IPS-11a (cell line): ENCODE results near the gene DVL2.

Experiments used
- H3K4me3 ChIP-seq: one replicate; pipeline ENCODE4 v1.5.1; 2013; ENCODE audit warnings: low read depth, low read length, control low read depth

Gene DVL2

GRCh38 chr17:7220593-7221277 lies 13.6 kb downstream of the DVL2 start:
- peak overlapping the region; percentile 91 for H3K4me3 ChIP-seq

GRCh38 chr17:7219812-7220592 lies 14.3 kb downstream of the DVL2 start, which contains the start of the genes ACADVL and DLG4:
Gene ACADVL (plus strand): TSS chr17:7219938. CDS start chr17:7219985, 47 bp downstream.
Gene DLG4 (minus strand): TSS chr17:7219836.
- peak within 1 kb of the TSS; percentile 91 for H3K4me3 ChIP-seq

GRCh38 chr17:7219229-7219811 lies 15.0 kb downstream of the DVL2 start:
- peak overlapping the region; percentile 91 for H3K4me3 ChIP-seq

- no peak overlapping the region for H3K4me3 ChIP-seq
These were observed 15.6 kb downstream of the DVL2 start for GRCh38 chr17:7218758-7219157.

DNA sequence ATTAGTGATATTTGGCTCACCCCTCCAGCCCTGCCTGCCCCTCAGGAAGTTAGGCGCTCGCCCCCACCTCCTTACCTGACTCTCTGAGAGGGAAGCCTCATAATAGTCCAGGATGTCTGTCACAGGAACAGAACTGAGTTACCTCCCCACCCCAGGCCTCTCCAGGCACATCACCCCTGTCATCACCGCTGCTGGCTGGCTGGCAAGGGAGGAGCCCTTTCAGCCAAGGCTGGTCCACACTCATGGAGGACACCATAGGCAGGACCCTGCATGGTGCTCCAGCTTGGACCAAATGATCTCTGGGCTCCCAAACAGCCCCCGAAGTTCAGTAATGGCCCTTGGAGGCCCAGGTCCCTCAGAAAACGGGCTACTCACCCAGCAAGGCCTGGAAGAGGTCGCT lies 16.2 kb downstream of the DVL2 start:
- H3K4me3 ChIP-seq, result no peak overlapping the region

DNA sequence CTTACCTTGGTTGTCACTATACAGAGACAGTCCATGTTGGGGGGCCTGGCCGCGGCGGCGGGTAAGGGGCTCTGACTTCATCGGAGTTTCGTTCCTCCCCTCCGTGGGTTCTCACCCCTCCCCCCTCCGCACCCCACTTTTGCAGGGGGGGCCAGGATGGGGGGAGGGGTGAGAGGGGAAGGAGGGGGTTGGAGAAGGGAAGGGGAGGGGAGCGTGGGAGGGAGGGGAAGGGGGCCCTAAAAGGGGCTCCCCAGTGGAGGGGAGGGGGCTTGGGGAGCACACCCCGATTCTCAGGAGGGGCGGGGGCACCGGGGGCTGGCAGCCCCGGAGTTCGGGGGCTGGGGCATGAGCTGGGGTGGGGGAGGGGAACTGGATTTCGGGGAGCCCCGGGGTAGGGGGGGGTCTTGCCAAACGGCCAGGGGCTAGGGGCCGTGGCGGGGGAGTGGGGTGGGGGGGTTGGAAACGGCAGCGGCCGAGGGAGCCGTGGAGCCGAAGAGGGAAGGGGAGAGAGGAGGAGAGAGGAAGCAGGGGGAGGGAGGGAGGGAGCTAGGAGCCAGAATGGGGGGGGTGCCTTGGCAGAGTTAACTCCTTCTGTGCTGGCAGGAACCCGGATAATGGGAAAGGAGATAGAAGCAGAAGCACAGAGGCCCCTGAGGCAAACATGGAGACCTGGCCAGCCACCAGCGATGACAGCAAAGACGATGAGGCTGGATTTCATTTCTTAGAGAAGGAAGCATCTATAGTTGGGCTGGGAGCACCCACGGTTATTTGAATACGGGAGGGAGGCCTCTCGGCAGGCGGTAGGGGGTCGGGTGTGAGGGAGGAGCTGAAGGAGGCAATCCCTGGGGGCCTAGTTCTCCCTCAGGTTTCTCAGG lies 17.0 kb downstream of the DVL2 start:
- H3K4me3 ChIP-seq, result peak overlapping the region; percentile 37

DNA sequence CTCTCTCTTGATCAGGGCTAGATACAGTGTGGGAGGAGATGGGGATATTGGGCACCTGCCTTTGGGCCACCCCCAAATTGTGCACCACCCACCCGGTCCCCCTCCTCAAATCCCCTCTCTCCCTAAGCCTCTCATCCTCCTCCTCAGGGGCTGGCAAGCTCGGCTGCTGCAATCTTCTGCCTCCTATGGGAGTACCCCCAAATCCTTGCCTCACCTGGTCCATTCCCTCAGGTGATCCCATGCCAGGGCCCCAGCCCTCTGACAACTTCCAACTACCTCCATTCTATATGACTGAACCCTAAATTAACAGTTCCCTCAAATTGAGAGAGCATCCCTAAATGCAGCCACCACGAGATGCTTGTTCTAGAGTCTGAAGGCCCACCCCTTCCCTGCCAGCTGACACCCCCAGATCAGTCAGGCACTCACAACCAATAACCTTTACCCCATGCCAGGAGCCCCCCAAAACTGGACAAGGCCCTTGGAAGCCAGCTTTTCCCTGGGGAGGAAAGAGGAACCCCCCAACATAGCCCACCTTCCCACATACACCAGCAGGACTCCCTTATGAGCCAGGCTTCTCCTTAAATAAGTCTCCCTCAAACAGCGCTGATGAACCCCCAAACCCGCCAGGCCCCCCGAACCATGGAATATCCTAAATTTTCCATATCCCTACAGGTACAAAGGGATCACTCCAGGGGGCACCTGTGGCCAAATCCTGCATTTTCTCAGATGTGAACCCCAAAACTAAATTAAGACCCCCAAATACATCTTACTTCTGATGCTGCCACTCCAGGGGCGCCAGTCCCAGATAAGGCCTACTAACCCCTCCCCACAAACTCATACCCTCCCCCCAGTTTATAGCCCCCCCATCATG lies 17.8 kb downstream of the DVL2 start:
- peak overlapping the region; percentile 37 for H3K4me3 ChIP-seq

- H3K4me3 ChIP-seq, result peak overlapping the region; percentile 33
These were observed 18.6 kb downstream of the DVL2 start for GRCh38 chr17:7215652-7216180.

GRCh38 chr17:7215136-7215638 lies 19.1 kb downstream of the DVL2 start:
- H3K4me3 ChIP-seq, result peak overlapping the region; percentile 25

- H3K4me3 ChIP-seq, result peak overlapping the region; percentile 41
These were observed 19.8 kb downstream of the DVL2 start for GRCh38 chr17:7214300-7215135.

DNA sequence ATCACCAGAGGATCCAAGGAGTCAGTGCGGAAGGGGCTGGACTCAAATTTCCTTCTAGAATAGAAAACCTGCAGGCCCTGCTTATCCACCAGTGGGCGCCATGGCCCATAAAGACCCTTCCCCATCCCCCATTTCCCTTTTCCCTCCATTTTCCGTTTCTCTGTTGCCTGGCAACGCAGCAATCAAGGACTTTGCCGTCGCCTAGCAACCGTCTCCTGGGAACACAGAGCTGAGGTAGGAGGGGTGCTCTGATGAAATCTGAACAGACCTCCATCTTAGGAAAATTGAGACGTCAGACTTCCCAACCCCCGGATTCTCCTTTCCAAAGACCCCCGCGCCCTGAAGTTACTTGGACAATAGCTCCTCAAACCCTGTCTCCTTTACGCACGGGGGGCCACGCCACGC lies 20.4 kb downstream of the DVL2 start:
- H3K4me3 ChIP-seq, result peak overlapping the region; percentile 41

DNA sequence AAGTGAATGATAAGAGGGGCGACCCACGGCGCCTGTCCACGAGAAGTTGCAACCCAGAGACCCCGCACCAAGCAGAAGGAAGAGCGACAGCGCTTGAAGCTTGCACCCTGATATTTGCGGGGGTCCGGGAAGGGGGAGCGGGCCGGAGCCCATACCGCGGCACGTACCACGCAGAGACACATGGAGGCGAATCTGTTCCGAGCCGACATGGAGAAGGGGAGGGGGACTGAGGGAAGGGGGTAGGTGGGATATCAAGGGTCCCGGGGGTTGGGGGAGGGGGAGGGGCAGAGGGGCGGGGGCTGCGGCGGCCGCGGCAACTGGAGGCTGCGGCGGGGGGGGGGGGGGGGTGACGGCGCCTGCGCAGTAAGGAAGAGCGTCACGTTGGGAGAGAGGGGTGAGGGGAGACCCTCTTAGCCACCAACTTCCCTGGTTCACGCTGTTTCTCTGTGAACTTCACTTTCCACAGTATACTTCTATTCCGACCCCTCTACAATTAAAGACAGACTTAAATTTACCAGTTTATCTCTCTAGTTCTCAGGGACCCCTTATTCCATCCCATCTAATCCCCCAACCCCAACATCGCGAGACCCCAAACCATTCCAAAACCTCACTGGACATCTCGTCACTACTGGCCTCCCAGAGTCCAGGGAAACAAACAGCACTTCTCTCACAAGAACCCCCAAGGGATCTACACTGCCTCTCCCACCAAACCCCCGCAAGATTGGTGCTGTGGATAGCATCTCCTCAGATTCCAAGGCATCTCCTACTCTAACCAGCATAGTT lies 22.6 kb downstream of the DVL2 start:
- peak overlapping the region; percentile 44 for H3K4me3 ChIP-seq

DNA sequence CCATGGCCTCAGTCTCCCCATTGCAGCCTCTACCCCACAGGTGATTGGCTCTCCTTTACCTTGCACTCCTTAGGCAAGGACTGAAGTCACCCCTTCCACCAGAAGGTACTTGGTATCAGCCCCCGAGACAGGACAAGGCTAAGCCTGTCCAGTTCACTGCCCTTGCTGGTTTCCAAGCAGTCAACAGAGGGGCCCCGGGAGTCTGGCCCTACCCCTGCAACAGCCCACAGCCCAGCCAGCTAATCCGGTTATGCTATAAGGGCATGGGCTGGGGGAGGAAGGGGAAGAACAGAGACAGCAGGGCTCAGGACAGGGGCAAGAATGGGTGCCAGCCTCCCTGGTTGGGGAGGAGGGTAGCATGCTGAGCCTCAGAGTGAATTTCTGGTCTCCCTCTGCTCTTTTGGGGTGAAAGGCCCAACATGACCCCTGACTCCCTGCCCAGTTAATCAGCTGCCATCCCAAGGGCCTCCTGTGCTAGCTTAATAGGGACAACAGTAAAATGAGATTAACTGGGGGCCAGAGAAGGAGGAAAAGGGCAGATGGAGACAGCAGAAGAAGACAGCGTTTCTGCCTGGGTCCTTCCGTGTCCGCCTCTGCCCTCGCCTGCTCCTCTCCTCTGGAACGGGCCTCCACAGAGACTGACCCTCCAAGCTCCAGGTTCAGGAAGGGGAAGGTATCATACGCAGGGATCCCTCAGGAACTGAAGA lies 25.4 kb downstream of the DVL2 start:
- no peak overlapping the region for H3K4me3 ChIP-seq

GRCh38 chr17:7208027-7208571 lies 26.2 kb downstream of the DVL2 start:
- H3K4me3 ChIP-seq, result no peak overlapping the region

GRCh38 chr17:7207120-7208001 lies 27.0 kb downstream of the DVL2 start:
- H3K4me3 ChIP-seq, result no peak overlapping the region

- peak overlapping the region; percentile 31 for H3K4me3 ChIP-seq
These were observed 28.8 kb downstream of the DVL2 start for GRCh38 chr17:7205561-7205960.
